ENCODE data around the gene ZNF462.

Gene ZNF462

GRCh38 chr9:106906129-106906528, 43.2 kb downstream of the ZNF462 start:
- no peak for TF ChIP-seq CTCF (IDR thresholded peaks at IDR 0.05; ENCODE audit: extremely low read depth, insufficient read depth, missing control alignments)
- no peak for DNase-seq (ENCODE audit: low spot score)
- in situ Hi-C loops (cut with MboI; ENCODE audit: low pct_unique_long_range_greater_than_20kb, low sequenced_read_pairs, unreplicated experiment) = no loop called here

- no peak for DNase-seq (ENCODE audit: low spot score)
- in situ Hi-C loops (cut with MboI; ENCODE audit: low pct_unique_long_range_greater_than_20kb, low sequenced_read_pairs, unreplicated experiment) = no loop called here
- TF ChIP-seq CTCF (IDR thresholded peaks at IDR 0.05; ENCODE audit: extremely low read depth, insufficient read depth, missing control alignments) = no peak
Observed at GRCh38 chr9:106911951-106912350, 49.0 kb downstream of the ZNF462 start.

GRCh38 chr9:106913276-106913675, 50.3 kb downstream of the ZNF462 start:
- DNase-seq (ENCODE audit: low spot score) = no peak
- no peak for TF ChIP-seq CTCF (IDR thresholded peaks at IDR 0.05; ENCODE audit: extremely low read depth, insufficient read depth, missing control alignments)
- in situ Hi-C loops (cut with MboI; ENCODE audit: low pct_unique_long_range_greater_than_20kb, low sequenced_read_pairs, unreplicated experiment) = no loop called here

GRCh38 chr9:106915851-106916250, 52.9 kb downstream of the ZNF462 start:
- in situ Hi-C loops (cut with MboI; ENCODE audit: low pct_unique_long_range_greater_than_20kb, low sequenced_read_pairs, unreplicated experiment) = no loop called here
- no peak for DNase-seq (ENCODE audit: low spot score)
- no peak for TF ChIP-seq CTCF (IDR thresholded peaks at IDR 0.05; ENCODE audit: extremely low read depth, insufficient read depth, missing control alignments)

GRCh38 chr9:106916466-106917235, 53.7 kb downstream of the ZNF462 start:
- TF ChIP-seq CTCF (IDR thresholded peaks at IDR 0.05; ENCODE audit: extremely low read depth, insufficient read depth, missing control alignments) = no peak
- no peak for DNase-seq (ENCODE audit: low spot score)
- in situ Hi-C loops (cut with MboI; ENCODE audit: low pct_unique_long_range_greater_than_20kb, low sequenced_read_pairs, unreplicated experiment) = no loop called here

GRCh38 chr9:106918825-106919509, 56.0 kb downstream of the ZNF462 start:
- in situ Hi-C loops (cut with MboI; ENCODE audit: low pct_unique_long_range_greater_than_20kb, low sequenced_read_pairs, unreplicated experiment) = no loop called here
- DNase-seq (ENCODE audit: low spot score) = no peak
- TF ChIP-seq CTCF (IDR thresholded peaks at IDR 0.05; ENCODE audit: extremely low read depth, insufficient read depth, missing control alignments) = no peak

Measured in GM13977 (cell line).